ENCODE data around the gene SLC24A3. TPM values are rescaled to one million over a fixed set of nuclear protein-coding genes. Genes with fewer than 3 reads are reported as not detected.

The SLC24A3 gene
- total and polyA plus RNA-seq, 4 donors = 17.5 to 64.9 (median 43.8) TPM

GRCh38 chr20:19695081-19695480 lies 482.6 kb downstream of the SLC24A3 start:
- 86% methylated on average over 1 of the region's 2 CpGs for WGBS (ENCODE audit: insufficient coverage)
- H3K27me3 ChIP-seq (ENCODE audit: control insufficient read depth, insufficient read depth, low read length) = no peaks in the 10 kb centered on the region

GRCh38 chr20:19696620-19697019 lies 484.2 kb downstream of the SLC24A3 start:
- peaks cover 13% of the 10 kb centered on the region for H3K36me3 ChIP-seq (ENCODE audit: control insufficient read depth, insufficient read depth, low read length)
- WGBS (ENCODE audit: insufficient coverage) = 90% methylated on average over 3 of the region's 4 CpGs

More at GRCh38 chr20:19695081-19695480, 482.6 kb downstream of the SLC24A3 start:
- no peak for DNase-seq (ENCODE audit: low read depth in 4 of 6, low spot score in 6 of 6)
- Histone ChIP-seq H3K9me3 (ENCODE audit: control insufficient read depth, insufficient read depth, low read length) (no peaks in the 10 kb centered on the region), H3K36me3 (ENCODE audit: control insufficient read depth, insufficient read depth, low read length) (peaks cover 13% of the 10 kb centered on the region), H3K4me1 (ENCODE audit: control insufficient read depth, insufficient read depth, low read length) (no peaks in the 10 kb centered on the region), H3K27ac (ENCODE audit: low read depth, low read length) (no peak overlapping the region), H3K4me3 (ENCODE audit: low read depth, low read length) (no peak overlapping the region)

GRCh38 chr20:19697415-19697814 lies 485.0 kb downstream of the SLC24A3 start:
- H3K27me3 ChIP-seq (ENCODE audit: control insufficient read depth, insufficient read depth, low read length) = no peaks in the 10 kb centered on the region
- no peak overlapping the region for H3K27ac ChIP-seq (ENCODE audit: low read depth, low read length)
- H3K36me3 ChIP-seq (ENCODE audit: control insufficient read depth, insufficient read depth, low read length) = peaks cover 13% of the 10 kb centered on the region
- H3K4me1 ChIP-seq (ENCODE audit: control insufficient read depth, insufficient read depth, low read length) = no peaks in the 10 kb centered on the region
- 100% methylated on average over 1 of the region's 2 CpGs for WGBS (ENCODE audit: insufficient coverage)
- DNase-seq (ENCODE audit: low read depth in 4 of 6, low spot score in 6 of 6) = no peak
- no peak overlapping the region for H3K4me3 ChIP-seq (ENCODE audit: low read depth, low read length)
- no peaks in the 10 kb centered on the region for H3K9me3 ChIP-seq (ENCODE audit: control insufficient read depth, insufficient read depth, low read length)

More at GRCh38 chr20:19696620-19697019, 484.2 kb downstream of the SLC24A3 start:
- no peaks in the 10 kb centered on the region for H3K27me3 ChIP-seq (ENCODE audit: control insufficient read depth, insufficient read depth, low read length)
- H3K4me3 ChIP-seq (ENCODE audit: low read depth, low read length) = no peak overlapping the region
- no peaks in the 10 kb centered on the region for H3K9me3 ChIP-seq (ENCODE audit: control insufficient read depth, insufficient read depth, low read length)
- no peak for DNase-seq (ENCODE audit: low read depth in 4 of 6, low spot score in 6 of 6)
- H3K27ac ChIP-seq (ENCODE audit: low read depth, low read length) = no peak overlapping the region
- H3K4me1 ChIP-seq (ENCODE audit: control insufficient read depth, insufficient read depth, low read length) = no peaks in the 10 kb centered on the region

- Histone ChIP-seq H3K9me3 (ENCODE audit: control insufficient read depth, insufficient read depth, low read length) (no peaks in the 10 kb centered on the region), H3K4me3 (ENCODE audit: low read depth, low read length) (no peak overlapping the region), H3K4me1 (ENCODE audit: control insufficient read depth, insufficient read depth, low read length) (no peaks in the 10 kb centered on the region), H3K36me3 (ENCODE audit: control insufficient read depth, insufficient read depth, low read length) (peaks cover 10% of the 10 kb centered on the region), H3K27ac (ENCODE audit: low read depth, low read length) (no peak overlapping the region), H3K27me3 (ENCODE audit: control insufficient read depth, insufficient read depth, low read length) (no peaks in the 10 kb centered on the region)
- DNase-seq (ENCODE audit: low read depth in 4 of 6, low spot score in 6 of 6) = peak in 1 of 6 donors; percentile 68
- WGBS (ENCODE audit: insufficient coverage) = 94% methylated on average over 3 of the region's 4 CpGs
Measured at GRCh38 chr20:19699180-19699971, 486.9 kb downstream of the SLC24A3 start.

GRCh38 chr20:19701429-19701828 lies 489.0 kb downstream of the SLC24A3 start:
- Histone ChIP-seq H3K27me3 (ENCODE audit: control insufficient read depth, insufficient read depth, low read length) (no peaks in the 10 kb centered on the region), H3K4me1 (ENCODE audit: control insufficient read depth, insufficient read depth, low read length) (peaks cover 3% of the 10 kb centered on the region), H3K4me3 (ENCODE audit: low read depth, low read length) (no peak overlapping the region), H3K27ac (ENCODE audit: low read depth, low read length) (no peak overlapping the region), H3K36me3 (ENCODE audit: control insufficient read depth, insufficient read depth, low read length) (peaks cover 6% of the 10 kb centered on the region), H3K9me3 (ENCODE audit: control insufficient read depth, insufficient read depth, low read length) (no peaks in the 10 kb centered on the region)
- WGBS (ENCODE audit: insufficient coverage) = 87% methylated on average over 3 of the region's 3 CpGs
- DNase-seq (ENCODE audit: low read depth in 4 of 6, low spot score in 6 of 6) = no peak

- Histone ChIP-seq H3K4me3 (ENCODE audit: low read depth, low read length) (no peak overlapping the region), H3K36me3 (ENCODE audit: control insufficient read depth, insufficient read depth, low read length) (peaks cover 3% of the 10 kb centered on the region), H3K9me3 (ENCODE audit: control insufficient read depth, insufficient read depth, low read length) (no peaks in the 10 kb centered on the region), H3K27ac (ENCODE audit: low read depth, low read length) (no peak overlapping the region), H3K4me1 (ENCODE audit: control insufficient read depth, insufficient read depth, low read length) (peaks cover 3% of the 10 kb centered on the region), H3K27me3 (ENCODE audit: control insufficient read depth, insufficient read depth, low read length) (no peaks in the 10 kb centered on the region)
- WGBS (ENCODE audit: insufficient coverage) = 52% methylated on average over 4 of the region's 4 CpGs
- DNase-seq (ENCODE audit: low read depth in 4 of 6, low spot score in 6 of 6) = no peak
Measured at GRCh38 chr20:19706463-19706862, 494.0 kb downstream of the SLC24A3 start.

- Histone ChIP-seq H3K27ac (ENCODE audit: low read depth, low read length) (no peak overlapping the region), H3K27me3 (ENCODE audit: control insufficient read depth, insufficient read depth, low read length) (no peaks in the 10 kb centered on the region), H3K36me3 (ENCODE audit: control insufficient read depth, insufficient read depth, low read length) (peaks cover 3% of the 10 kb centered on the region), H3K4me3 (ENCODE audit: low read depth, low read length) (no peak overlapping the region), H3K4me1 (ENCODE audit: control insufficient read depth, insufficient read depth, low read length) (peaks cover 3% of the 10 kb centered on the region), H3K9me3 (ENCODE audit: control insufficient read depth, insufficient read depth, low read length) (no peaks in the 10 kb centered on the region)
- WGBS (ENCODE audit: insufficient coverage) = 100% methylated on average over 1 of the region's 1 CpG
- DNase-seq (ENCODE audit: low read depth in 4 of 6, low spot score in 6 of 6) = no peak
Measured at GRCh38 chr20:19709635-19710335, 497.3 kb downstream of the SLC24A3 start.

GRCh38 chr20:19710336-19711120 lies 498.1 kb downstream of the SLC24A3 start:
- DNase-seq (ENCODE audit: low read depth in 4 of 6, low spot score in 6 of 6) = peak in 2 of 6 donors; percentile 25 to 58
- H3K36me3 ChIP-seq (ENCODE audit: control insufficient read depth, insufficient read depth, low read length) = peaks cover 3% of the 10 kb centered on the region
- no peak overlapping the region for H3K27ac ChIP-seq (ENCODE audit: low read depth, low read length)
- H3K27me3 ChIP-seq (ENCODE audit: control insufficient read depth, insufficient read depth, low read length) = no peaks in the 10 kb centered on the region
- no peaks in the 10 kb centered on the region for H3K9me3 ChIP-seq (ENCODE audit: control insufficient read depth, insufficient read depth, low read length)
- no peaks in the 10 kb centered on the region for H3K4me1 ChIP-seq (ENCODE audit: control insufficient read depth, insufficient read depth, low read length)
- H3K4me3 ChIP-seq (ENCODE audit: low read depth, low read length) = no peak overlapping the region
- WGBS (ENCODE audit: insufficient coverage) = 31% methylated on average over 4 of the region's 5 CpGs

GRCh38 chr20:19711126-19711525 lies 498.7 kb downstream of the SLC24A3 start:
- Histone ChIP-seq H3K27ac (ENCODE audit: low read depth, low read length) (no peak overlapping the region), H3K9me3 (ENCODE audit: control insufficient read depth, insufficient read depth, low read length) (no peaks in the 10 kb centered on the region), H3K36me3 (ENCODE audit: control insufficient read depth, insufficient read depth, low read length) (peaks cover 3% of the 10 kb centered on the region), H3K4me3 (ENCODE audit: low read depth, low read length) (no peak overlapping the region), H3K27me3 (ENCODE audit: control insufficient read depth, insufficient read depth, low read length) (no peaks in the 10 kb centered on the region), H3K4me1 (ENCODE audit: control insufficient read depth, insufficient read depth, low read length) (no peaks in the 10 kb centered on the region)
- no peak for DNase-seq (ENCODE audit: low read depth in 4 of 6, low spot score in 6 of 6)
- 89% methylated on average over 11 of the region's 11 CpGs for WGBS (ENCODE audit: insufficient coverage)

Measured in spinal cord (tissue), 10 donors.